LNCAP (cell line): ENCODE results near the gene ZBTB48.
A peak's percentile ranks its signal among the peaks of the same experiment; 100 is the strongest.

Source experiments
- CTCF ChIP-seq: fragments of 450-650 bp; IDR thresholded peaks from 2 replicates; pipeline ENCODE4 v1.5.1; 2017; ENCODE audit warnings: mild to moderate bottlenecking

ZBTB48 gene

GRCh38 chr1:6544831-6545230 is 35.0 kb upstream of the ZBTB48 start:
- TF ChIP-seq CTCF = no peak

- TF ChIP-seq CTCF = no peak
Observed at GRCh38 chr1:6545276-6546112, 34.3 kb upstream of the ZBTB48 start.

GRCh38 chr1:6546326-6546725 is 33.5 kb upstream of the ZBTB48 start:
- TF ChIP-seq CTCF = no peak

GRCh38 chr1:6547301-6547700 is 32.5 kb upstream of the ZBTB48 start:
- no peak for TF ChIP-seq CTCF

- peak; percentile 92 for TF ChIP-seq CTCF
Observed at GRCh38 chr1:6554031-6554906, 25.5 kb upstream of the ZBTB48 start, which contains the start of gene NOL9. NOL9 (minus strand) TSS chr1:6554513; CDS start chr1:6554502, 11 bp downstream.

GRCh38 chr1:6554907-6555778 is 24.7 kb upstream of the ZBTB48 start, which contains the start of gene TAS1R1:
TAS1R1 (plus strand) TSS chr1:6555307; CDS start chr1:6555374, 67 bp downstream.
- TF ChIP-seq CTCF = no peak

GRCh38 chr1:6557597-6557996 is 22.2 kb upstream of the ZBTB48 start:
- TF ChIP-seq CTCF = no peak
